Heart left ventricle (tissue), 16 donors: Measurements from ENCODE around the gene APRT. TPM values are rescaled to one million over a fixed set of nuclear protein-coding genes. Genes with fewer than 3 reads are reported as not detected.

Experiments
- ATAC-seq, 4 donors: fragments of 200-7000 bp; cut with Tn5 transposase; one replicate each; pipeline ENCODE4 v1.9.1; 2020 to 2022; ENCODE audit warnings: moderate library complexity in 4 of 4, mild to moderate bottlenecking in 3 of 4, moderate number of reproducible peaks in 1 of 4
- DNase-seq, 5 donors: peaks; one replicate each; pipeline ENCODE4 v3.0.0-alpha.2; 2020
- H3K27ac ChIP-seq, 12 donors: fragments of 200-600 bp; sonication (generic) in 4 of 12; one replicate each; pipeline versions ENCODE4 v1.5.0 to v1.8.0; 2016 to 2022; ENCODE audit warnings: mild to moderate bottlenecking in 2 of 12
- H3K27me3 ChIP-seq, 9 donors: fragments of 200-600 bp; sonication (generic) in 2 of 9; one replicate each; pipeline versions ENCODE4 v1.5.1 to v1.8.0; 2016 to 2022; ENCODE audit warnings: mild to moderate bottlenecking in 3 of 9
- H3K36me3 ChIP-seq, 9 donors: fragments of 200-600 bp; sonication (generic) in 2 of 9; one replicate each; pipeline versions ENCODE4 v1.5.0 to v1.8.0; 2018 to 2022; ENCODE audit warnings: mild to moderate bottlenecking in 2 of 9
- H3K4me1 ChIP-seq, 12 donors: fragments of 200-600 bp; sonication (generic) in 4 of 12; one replicate each; pipeline versions ENCODE4 v1.5.0 to v1.8.0; 2016 to 2022; ENCODE audit warnings: mild to moderate bottlenecking in 3 of 12
- H3K4me3 ChIP-seq, 12 donors: fragments of 200-600 bp; sonication (generic) in 4 of 12; one replicate each; pipeline versions ENCODE4 v1.5.0 to v1.8.0; 2017 to 2022; ENCODE audit warnings: mild to moderate bottlenecking in 9 of 12, moderate library complexity in 4 of 12
- H3K9me3 ChIP-seq, 12 donors: fragments of 200-600 bp; sonication (generic) in 4 of 12; one replicate each; pipeline versions ENCODE4 v1.5.0 to v1.8.0; 2016 to 2022; ENCODE audit warnings: mild to moderate bottlenecking in 1 of 12
- POLR2A ChIP-seq, 2 donors: fragments of 450-650 bp; IDR thresholded peaks; one replicate each; pipeline ENCODE4 v1.6.1; 2017; ENCODE audit warnings: antibody characterized with exemption in 2 of 2, mild to moderate bottlenecking in 2 of 2, moderate library complexity in 2 of 2
- WGBS, 4 donors: extraction: QIAGEN DNeasy Blood & Tissue Kit in 2 of 4; methylation state at CpG; one replicate each; pipeline versions ENCODE4 v1.1.5 to v1.1.7; 2013 to 2018; 5-methylcytosine and 5-hydroxymethylcytosine counted together
- intact Hi-C, 10 donors: fragments of 100-400 bp; cut with DNase I; formaldehyde crosslinking; loops; one replicate each; pipeline versions ENCODE4 v1.11.1 to v1.14.2; 2022
- polyA plus RNA-seq, 2 donors: library from polyadenylated mRNA; stranded (reverse); fragments of 200-250 nt; gene quantifications; one replicate each; pipeline ENCODE4 v1.2.3, GENCODE V29; 2013
- total RNA-seq, 9 donors: library from RNA; depleted of rRNA in 2 of 9; stranded (reverse); fragments of >200 nt in 2 of 9; fragmentation: NEBNext Ultra II Directional in 3 of 9; extraction: Animal tissue kit (Norgen Biotek cat#: 25700) in 3 of 9; gene quantifications; one replicate each; pipeline versions ENCODE4 v1.1.0 to v1.2.4, GENCODE V29; 2016 to 2023
- TF ChIP-seq, protein P1 (sequence below), 12 donors: fragments of 200-600 bp; sonication (generic) in 4 of 12; IDR thresholded peaks; one replicate each; pipeline versions ENCODE4 v1.5.0 to v1.8.0; 2018 to 2022; ENCODE audit warnings: antibody characterized with exemption in 12 of 12, mild to moderate bottlenecking in 5 of 12
- donor health status: ischemic (EF 13 %, LVEDD 7.1; RV severe dilation, severe dysfunction).
- donor health status: healthy with polysubstance abuse.
- donor health status: DM: no; HTN: yes; CAD: no.
- donor health status: DM: no; HTN: no; CAD: no.
- donor health status: ischemic (EF 25% LVEDD 6.9; RV normal size, moderate dysfunction).
- donor health status: ischemic (EF 25% LVEDD 5.7; RV mildly dilated, moderate dysfunction).
- donor health status: healthy.
- donor health status: DM: yes; HTN: yes; CAD: no.
- donor health status: ischemic (EF 35%, LVEDD 5.7; RV mildly dilated, moderate dysfunction).
- donor health status: nonischemic (EF 11% LVEDD 7.7; RV severe dilation, severe dysfunction).
- donor health status: DM: yes; HTN: yes; CAD: no.
- donor health status: PGD.
- donor health status: ischemic (EF 29% LVEDD 5.4; RV normal size, mild dysfunction).
- donor health status: nonischemic (EF 23%, LVEDD 6.1; RV moderate dilation, normal function).

APRT gene
- total and polyA plus RNA-seq, 11 donors: 26.6 to 129 (median 45.9) TPM

DNA sequence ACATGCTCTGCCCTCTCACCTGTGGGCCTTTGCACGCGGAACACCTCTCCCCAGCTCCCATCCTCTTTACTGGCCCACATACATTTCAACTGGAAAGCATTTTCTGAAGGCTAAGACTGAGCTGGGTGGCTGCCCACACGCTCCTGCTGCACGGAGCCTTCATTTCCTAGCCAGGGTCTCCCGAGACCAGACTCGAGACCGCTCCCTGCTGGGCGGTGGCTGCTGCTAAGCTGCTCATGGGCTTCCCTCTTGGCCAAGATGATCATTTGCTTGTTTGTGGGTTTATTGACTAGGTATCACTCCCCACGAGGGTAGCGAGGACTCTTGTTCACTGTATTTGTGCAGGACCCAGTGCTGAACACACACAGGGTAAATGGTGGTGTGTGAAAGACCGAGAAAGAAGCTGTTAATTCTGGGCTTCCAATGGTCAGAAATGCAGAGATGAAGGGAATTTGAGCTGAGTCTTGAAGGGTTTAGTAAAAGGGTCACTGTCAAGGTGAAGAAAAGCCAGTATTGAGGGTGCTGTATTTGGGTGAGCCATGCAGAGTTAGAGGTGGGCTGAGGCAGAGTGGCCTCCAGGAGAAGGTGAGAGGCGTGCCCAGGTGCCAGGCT is 46.1 kb upstream of the APRT start:
- Histone ChIP-seq H3K27ac (peak overlapping the region in 9 of 12 donors; percentile 75 to 86 (median 81)), H3K4me3 (peak overlapping the region; percentile 63 to 98 (median 90)), H3K9me3 (no peaks in the 10 kb centered on the region), H3K27me3 (no peaks in the 10 kb centered on the region), H3K36me3 (peaks cover 0 to 44% (median 39%) of the 10 kb centered on the region in 9 donors), H3K4me1 (peaks cover 0 to 51% (median 21%) of the 10 kb centered on the region in 12 donors)
- ATAC-seq (peak; percentile 46 to 73 (median 62)), DNase-seq (peak; percentile 67 to 88 (median 75))
- TF ChIP-seq POLR2A (IDR thresholded peaks at IDR 0.05): no peak
- TF ChIP-seq, protein P1, sequence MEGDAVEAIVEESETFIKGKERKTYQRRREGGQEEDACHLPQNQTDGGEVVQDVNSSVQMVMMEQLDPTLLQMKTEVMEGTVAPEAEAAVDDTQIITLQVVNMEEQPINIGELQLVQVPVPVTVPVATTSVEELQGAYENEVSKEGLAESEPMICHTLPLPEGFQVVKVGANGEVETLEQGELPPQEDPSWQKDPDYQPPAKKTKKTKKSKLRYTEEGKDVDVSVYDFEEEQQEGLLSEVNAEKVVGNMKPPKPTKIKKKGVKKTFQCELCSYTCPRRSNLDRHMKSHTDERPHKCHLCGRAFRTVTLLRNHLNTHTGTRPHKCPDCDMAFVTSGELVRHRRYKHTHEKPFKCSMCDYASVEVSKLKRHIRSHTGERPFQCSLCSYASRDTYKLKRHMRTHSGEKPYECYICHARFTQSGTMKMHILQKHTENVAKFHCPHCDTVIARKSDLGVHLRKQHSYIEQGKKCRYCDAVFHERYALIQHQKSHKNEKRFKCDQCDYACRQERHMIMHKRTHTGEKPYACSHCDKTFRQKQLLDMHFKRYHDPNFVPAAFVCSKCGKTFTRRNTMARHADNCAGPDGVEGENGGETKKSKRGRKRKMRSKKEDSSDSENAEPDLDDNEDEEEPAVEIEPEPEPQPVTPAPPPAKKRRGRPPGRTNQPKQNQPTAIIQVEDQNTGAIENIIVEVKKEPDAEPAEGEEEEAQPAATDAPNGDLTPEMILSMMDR (IDR thresholded peaks at IDR 0.05): peak; percentile 40 to 75 (median 59)
- intact Hi-C loops: loop anchor here in 4 of 10 donors (1.0 to 10.0 kb wide), 7 partner anchors 28 to 359 kb away; partner anchors contain the start of genes ZNF778 (in 2 of the 4) and APRT (in 1 of the 4)
- WGBS, 4 donors: 16 to 19% (median 17%) methylated on average over 9 to 12 of the region's 12 CpGs

DNA sequence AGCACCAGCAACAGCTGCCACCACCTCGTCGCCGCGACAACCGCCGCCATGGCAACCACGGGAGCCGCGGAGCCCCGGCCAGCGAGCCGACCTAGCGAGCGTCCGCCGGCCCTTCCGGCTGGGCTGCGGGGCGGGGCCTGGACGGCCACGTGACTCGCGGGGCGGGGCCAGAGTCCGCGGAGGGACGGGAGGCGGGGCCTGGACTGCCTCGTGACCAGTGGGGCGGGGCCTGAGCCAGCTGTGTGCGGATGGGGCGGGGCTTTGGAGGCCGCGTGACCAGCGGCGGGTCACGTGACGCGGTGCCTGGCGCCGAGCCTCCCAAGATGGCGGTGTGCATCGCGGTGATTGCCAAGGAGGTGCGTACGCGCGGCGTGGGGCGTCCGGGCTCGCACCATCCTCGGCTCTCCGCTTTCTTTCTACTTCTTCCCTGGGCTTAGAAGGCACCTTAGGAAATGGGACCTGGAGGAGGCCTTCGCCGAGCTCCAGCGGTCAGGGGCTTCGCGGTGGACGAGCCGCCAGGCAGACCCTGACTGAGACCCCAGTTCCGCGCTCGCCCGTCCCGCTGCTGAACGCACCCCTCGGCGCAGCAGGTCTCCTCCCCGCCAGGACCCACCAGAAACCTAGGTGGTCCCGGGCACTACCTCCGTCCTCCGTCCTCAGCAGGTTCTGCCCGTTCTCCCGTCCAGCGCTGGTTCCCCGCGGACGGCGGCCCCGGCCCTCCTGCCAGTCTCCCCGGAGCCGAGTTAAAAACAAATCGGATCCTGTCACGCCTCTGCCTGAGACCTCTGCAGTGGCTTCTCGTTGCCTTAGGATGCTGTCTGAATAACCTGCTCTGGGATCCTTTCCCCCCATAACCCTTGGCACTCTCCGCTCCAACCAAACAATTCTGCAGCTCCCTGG is 45.4 kb upstream of the APRT start, which contains the start of the genes GALNS and TRAPPC2L:
TSS of gene GALNS (minus strand) at position 120 of the 900 bp plus-strand sequence. CDS start at position 50, 70 bp downstream.
TSS of gene TRAPPC2L (plus strand) at position 300 of the 900 bp plus-strand sequence. CDS start at position 324, 24 bp downstream.
- H3K36me3 ChIP-seq: peaks cover 0 to 37% (median 32%) of the 10 kb centered on the region in 9 donors
- H3K4me3 ChIP-seq: peak within 1 kb of the TSS; percentile 63 to 98 (median 90)
- 0 to 1% (median 0%) methylated on average over 46 to 87 of the region's 87 CpGs for WGBS, 4 donors
- no peaks in the 10 kb centered on the region for H3K27me3 ChIP-seq
- DNase-seq (peak; percentile 98 to 100 (median 99)), ATAC-seq (peak; percentile 93 to 98 (median 98))
- H3K27ac ChIP-seq: peak within 1 kb of the TSS in 11 of 12 donors; percentile 53 to 86 (median 81)
- intact Hi-C loops: loop anchor here in 4 of 10 donors (1.0 to 10.0 kb wide), 7 partner anchors 29 to 360 kb away; partner anchors contain the start of genes ZNF778 (in 2 of the 4) and APRT (in 1 of the 4)
- H3K4me1 ChIP-seq: peaks cover 0 to 52% (median 21%) of the 10 kb centered on the region in 12 donors
- H3K9me3 ChIP-seq: no peaks in the 10 kb centered on the region
- TF ChIP-seq POLR2A (IDR thresholded peaks at IDR 0.05): peak in 1 of 2 donors; percentile 88
- TF ChIP-seq, protein P1 (IDR thresholded peaks at IDR 0.05): no peak

DNA sequence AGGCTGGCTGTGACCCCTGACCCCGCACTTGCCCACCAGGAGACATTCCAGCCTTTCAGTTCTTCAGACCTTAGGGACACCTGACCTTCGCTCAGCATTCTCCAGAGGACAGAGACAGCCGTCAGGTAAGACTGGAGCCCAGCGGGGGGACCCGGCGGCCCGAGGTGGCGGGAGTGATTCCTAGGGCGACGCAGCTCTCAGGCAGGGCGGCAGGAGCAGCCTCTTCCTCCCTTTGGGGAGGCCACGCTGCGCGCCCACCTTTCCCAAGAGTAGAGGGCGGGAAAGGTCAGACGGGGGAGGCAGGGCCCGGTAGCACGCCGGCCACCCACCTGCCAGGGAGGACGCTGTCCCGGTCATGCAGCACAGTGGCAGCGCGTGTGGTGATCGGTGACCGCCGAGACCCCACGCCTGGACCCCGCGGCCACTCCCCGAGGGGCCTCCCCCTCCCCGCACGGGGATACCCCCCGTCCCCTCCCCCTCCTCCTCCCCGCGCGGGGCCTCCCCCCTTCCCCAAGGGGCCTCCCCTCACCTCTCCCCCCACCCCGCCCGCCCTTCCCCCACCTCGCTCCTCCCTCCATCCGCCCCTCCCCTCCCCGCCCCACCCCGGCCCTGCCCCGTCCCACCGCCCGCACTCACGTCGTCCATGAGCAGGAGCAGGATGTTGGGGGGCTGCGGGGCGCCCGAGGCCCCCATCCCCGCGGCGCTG is 44.5 kb upstream of the APRT start:
- H3K9me3 ChIP-seq: no peaks in the 10 kb centered on the region
- ATAC-seq: peak in 2 of 4 donors; percentile 7 to 56
- DNase-seq: peak in 2 of 5 donors; percentile 36 to 54
- H3K4me1 ChIP-seq: peaks cover 0 to 52% (median 21%) of the 10 kb centered on the region in 12 donors
- intact Hi-C loops: loop anchor here in 3 of 10 donors (2.0 to 10.0 kb wide), 5 partner anchors 31 to 361 kb away; partner anchors contain the start of genes ZNF778 (in 2 of the 3) and APRT (in 1 of the 3)
- H3K27me3 ChIP-seq: no peaks in the 10 kb centered on the region
- H3K27ac ChIP-seq: peak overlapping the region in 11 of 12 donors; percentile 53 to 86 (median 81)
- peaks cover 0 to 29% (median 27%) of the 10 kb centered on the region in 9 donors for H3K36me3 ChIP-seq
- peak overlapping the region; percentile 63 to 98 (median 90) for H3K4me3 ChIP-seq
- no peak for TF ChIP-seq POLR2A (IDR thresholded peaks at IDR 0.05)
- TF ChIP-seq, protein P1 (IDR thresholded peaks at IDR 0.05): no peak
- WGBS, 4 donors: 13 to 24% (median 16%) methylated on average over 5 to 51 of the region's 53 CpGs
